ENCODE data around the gene PATL1. TPM values are rescaled to one million over a fixed set of nuclear protein-coding genes. Genes with fewer than 3 reads are reported as not detected.
A peak's percentile ranks its signal among the peaks of the same experiment; 100 is the strongest.

PATL1 gene
- total RNA-seq, 1 donor from 2014 or later, result 17.3 TPM

- DNase-seq, result no peak
- Mint-ChIP-seq H3K27ac (ENCODE audit: unreplicated experiment) (peak overlapping the region; percentile 10), H3K27me3 (ENCODE audit: unreplicated experiment) (no peaks in the 10 kb centered on the region), H3K4me1 (ENCODE audit: low read depth, unreplicated experiment) (peaks cover 29% of the 10 kb centered on the region), H3K4me3 (ENCODE audit: unreplicated experiment) (peak overlapping the region; percentile 58), H3K9me3 (ENCODE audit: unreplicated experiment) (peaks cover 7% of the 10 kb centered on the region), H3K36me3 (ENCODE audit: unreplicated experiment) (no peaks in the 10 kb centered on the region)
- TF ChIP-seq, protein P1, sequence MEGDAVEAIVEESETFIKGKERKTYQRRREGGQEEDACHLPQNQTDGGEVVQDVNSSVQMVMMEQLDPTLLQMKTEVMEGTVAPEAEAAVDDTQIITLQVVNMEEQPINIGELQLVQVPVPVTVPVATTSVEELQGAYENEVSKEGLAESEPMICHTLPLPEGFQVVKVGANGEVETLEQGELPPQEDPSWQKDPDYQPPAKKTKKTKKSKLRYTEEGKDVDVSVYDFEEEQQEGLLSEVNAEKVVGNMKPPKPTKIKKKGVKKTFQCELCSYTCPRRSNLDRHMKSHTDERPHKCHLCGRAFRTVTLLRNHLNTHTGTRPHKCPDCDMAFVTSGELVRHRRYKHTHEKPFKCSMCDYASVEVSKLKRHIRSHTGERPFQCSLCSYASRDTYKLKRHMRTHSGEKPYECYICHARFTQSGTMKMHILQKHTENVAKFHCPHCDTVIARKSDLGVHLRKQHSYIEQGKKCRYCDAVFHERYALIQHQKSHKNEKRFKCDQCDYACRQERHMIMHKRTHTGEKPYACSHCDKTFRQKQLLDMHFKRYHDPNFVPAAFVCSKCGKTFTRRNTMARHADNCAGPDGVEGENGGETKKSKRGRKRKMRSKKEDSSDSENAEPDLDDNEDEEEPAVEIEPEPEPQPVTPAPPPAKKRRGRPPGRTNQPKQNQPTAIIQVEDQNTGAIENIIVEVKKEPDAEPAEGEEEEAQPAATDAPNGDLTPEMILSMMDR (IDR thresholded peaks at IDR 0.05; ENCODE audit: partially characterized antibody, unreplicated experiment), result no peak
These were observed 57.0 kb downstream of the PATL1 start for GRCh38 chr11:59611570-59612565.

DNA sequence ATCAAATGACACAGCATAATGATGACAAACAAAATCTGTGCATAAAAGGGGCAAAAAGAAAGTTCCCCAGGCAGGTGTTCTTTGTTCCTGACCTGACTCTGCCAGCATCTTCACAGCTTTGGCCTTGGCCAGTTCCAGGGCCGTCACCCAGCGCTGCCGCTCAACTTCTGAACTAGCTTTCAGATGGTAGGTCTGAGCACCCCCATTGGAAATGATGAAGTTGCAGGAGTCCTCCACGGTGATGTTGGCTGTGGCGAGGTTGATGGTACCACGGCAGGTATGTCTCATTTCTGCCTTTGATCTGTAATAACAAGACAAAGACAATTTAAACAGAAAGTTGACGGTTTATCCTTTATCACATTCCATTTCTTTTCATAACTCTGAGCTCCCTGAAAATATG lies 58.5 kb downstream of the PATL1 start:
- Mint-ChIP-seq H3K4me3 (ENCODE audit: unreplicated experiment) (no peak overlapping the region), H3K27ac (ENCODE audit: unreplicated experiment) (no peak overlapping the region), H3K36me3 (ENCODE audit: unreplicated experiment) (no peaks in the 10 kb centered on the region), H3K9me3 (ENCODE audit: unreplicated experiment) (peaks cover 7% of the 10 kb centered on the region), H3K4me1 (ENCODE audit: low read depth, unreplicated experiment) (peaks cover 29% of the 10 kb centered on the region), H3K27me3 (ENCODE audit: unreplicated experiment) (no peaks in the 10 kb centered on the region)
- DNase-seq, result no peak
- TF ChIP-seq, protein P1 (IDR thresholded peaks at IDR 0.05; ENCODE audit: partially characterized antibody, unreplicated experiment), result no peak

GRCh38 chr11:59607703-59608454 lies 61.0 kb downstream of the PATL1 start:
- Mint-ChIP-seq H3K9me3 (ENCODE audit: unreplicated experiment) (peaks cover 2% of the 10 kb centered on the region), H3K27ac (ENCODE audit: unreplicated experiment) (no peak overlapping the region), H3K4me1 (ENCODE audit: low read depth, unreplicated experiment) (peaks cover 15% of the 10 kb centered on the region), H3K4me3 (ENCODE audit: unreplicated experiment) (no peak overlapping the region), H3K27me3 (ENCODE audit: unreplicated experiment) (no peaks in the 10 kb centered on the region), H3K36me3 (ENCODE audit: unreplicated experiment) (no peaks in the 10 kb centered on the region)
- TF ChIP-seq, protein P1 (IDR thresholded peaks at IDR 0.05; ENCODE audit: partially characterized antibody, unreplicated experiment), result no peak
- DNase-seq, result no peak

DNA sequence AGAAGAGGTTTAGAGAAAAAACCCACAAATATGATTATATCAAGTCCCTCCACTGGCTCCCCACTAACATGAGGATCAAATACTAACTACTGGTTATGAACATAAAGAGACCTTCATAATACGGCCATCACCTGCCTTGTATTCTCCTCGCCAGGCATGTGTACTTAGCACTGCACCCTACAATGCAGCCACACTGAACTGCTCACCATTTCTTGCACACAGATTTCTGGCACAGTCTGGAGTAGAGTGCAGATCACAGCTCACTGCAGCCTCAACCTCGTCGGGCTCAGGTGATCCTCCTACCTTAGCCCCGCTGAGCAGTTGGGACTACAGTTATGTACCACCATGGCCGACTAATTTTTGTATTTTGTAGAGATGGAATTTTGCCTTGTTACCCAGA lies 66.4 kb downstream of the PATL1 start:
- Mint-ChIP-seq H3K36me3 (ENCODE audit: unreplicated experiment) (no peaks in the 10 kb centered on the region), H3K9me3 (ENCODE audit: unreplicated experiment) (peaks cover 2% of the 10 kb centered on the region), H3K4me1 (ENCODE audit: low read depth, unreplicated experiment) (no peaks in the 10 kb centered on the region), H3K27ac (ENCODE audit: unreplicated experiment) (no peak overlapping the region), H3K4me3 (ENCODE audit: unreplicated experiment) (no peak overlapping the region), H3K27me3 (ENCODE audit: unreplicated experiment) (no peaks in the 10 kb centered on the region)
- DNase-seq, result no peak
- TF ChIP-seq, protein P1 (IDR thresholded peaks at IDR 0.05; ENCODE audit: partially characterized antibody, unreplicated experiment), result no peak

All from glutamatergic neuron (in vitro differentiated cells).